Liver (tissue), 9 donors: Measurements from ENCODE around the gene ANKMY1. TPM values are rescaled to one million over a fixed set of nuclear protein-coding genes. Genes with fewer than 3 reads are reported as not detected.

Source experiments
- DNase-seq: peaks from one replicate; pipeline ENCODE4 v3.0.0-alpha.2; 2017; ENCODE audit warnings: low spot score
- H3K27ac ChIP-seq, 2 donors: one replicate each; pipeline ENCODE4 v1.7.0; 2013; ENCODE audit warnings: inconsistent platforms in 2 of 2, low read length in 2 of 2, control low read depth in 1 of 2, low read depth in 1 of 2, mild to moderate bottlenecking in 1 of 2
- H3K27me3 ChIP-seq, 4 donors: one replicate each; pipeline versions ENCODE4 v1.6.1 to v1.7.0; 2013; ENCODE audit warnings: low read length in 3 of 4, inconsistent platforms in 1 of 4, mild to moderate bottlenecking in 1 of 4, moderate library complexity in 1 of 4; ENCODE audit not compliant: control insufficient read depth in 4 of 4, insufficient read depth in 4 of 4
- H3K36me3 ChIP-seq, 4 donors: one replicate each; pipeline versions ENCODE4 v1.6.1 to v1.7.0; 2013; ENCODE audit warnings: low read length in 3 of 4, mild to moderate bottlenecking in 3 of 4, low read depth in 1 of 4, moderate library complexity in 1 of 4; ENCODE audit not compliant: control insufficient read depth in 4 of 4, insufficient read depth in 3 of 4
- H3K4me1 ChIP-seq, 4 donors: one replicate each; pipeline versions ENCODE4 v1.6.1 to v1.7.0; 2013; ENCODE audit warnings: low read length in 3 of 4, mild to moderate bottlenecking in 3 of 4, moderate library complexity in 1 of 4; ENCODE audit not compliant: control insufficient read depth in 4 of 4, insufficient read depth in 4 of 4
- H3K4me3 ChIP-seq, 3 donors: one replicate each; pipeline versions ENCODE4 v1.6.1 to v1.7.0; 2013; ENCODE audit warnings: low read length in 3 of 3, control low read depth in 1 of 3, low read depth in 1 of 3, mild to moderate bottlenecking in 1 of 3
- H3K9ac ChIP-seq, 2 donors: one replicate each; pipeline ENCODE4 v1.7.0; 2013; ENCODE audit warnings: low read length in 2 of 2, mild to moderate bottlenecking in 2 of 2, moderate library complexity in 2 of 2, control low read depth in 1 of 2, low read depth in 1 of 2
- H3K9me3 ChIP-seq, 4 donors: one replicate each; pipeline versions ENCODE4 v1.6.1 to v1.7.0; 2013; ENCODE audit warnings: low read length in 3 of 4; ENCODE audit not compliant: control insufficient read depth in 4 of 4
- EGR1 ChIP-seq, 2 donors: IDR thresholded peaks; 2 replicates each; pipeline ENCODE4 v1.6.1; 2016 to 2018; ENCODE audit warnings: antibody characterized with exemption in 2 of 2, low read depth in 2 of 2
- FOXA1 ChIP-seq: IDR thresholded peaks from 2 replicates; pipeline ENCODE4 v1.6.1; 2016; ENCODE audit warnings: antibody characterized with exemption
- GABPA ChIP-seq, 2 donors: IDR thresholded peaks in 1 of 2; conservative IDR thresholded peaks in 1 of 2; 2 replicates each; pipeline ENCODE4 v1.6.1; 2016; ENCODE audit warnings: antibody characterized with exemption in 2 of 2, mild to moderate bottlenecking in 1 of 2, moderate library complexity in 1 of 2
- HNF4A ChIP-seq, 2 donors: conservative IDR thresholded peaks; 2 replicates each; pipeline ENCODE4 v1.6.1; 2016; ENCODE audit warnings: antibody characterized with exemption in 2 of 2, mild to moderate bottlenecking in 2 of 2
- HNF4G ChIP-seq: IDR thresholded peaks from 2 replicates; pipeline ENCODE4 v1.6.1; 2016; ENCODE audit warnings: antibody characterized with exemption
- JUND ChIP-seq, 2 donors: IDR thresholded peaks; 2 replicates each; pipeline ENCODE4 v1.6.1; 2016; ENCODE audit warnings: antibody characterized with exemption in 2 of 2
- NR2F2 ChIP-seq: IDR thresholded peaks from 2 replicates; pipeline ENCODE4 v1.6.1; 2016; ENCODE audit warnings: antibody characterized with exemption
- RAD21 ChIP-seq, 2 donors: IDR thresholded peaks; 2 replicates each; pipeline ENCODE4 v1.6.1; 2016; ENCODE audit warnings: antibody characterized with exemption in 2 of 2, mild to moderate bottlenecking in 2 of 2
- REST ChIP-seq: IDR thresholded peaks from 2 replicates; pipeline ENCODE4 v1.6.1; 2016; ENCODE audit warnings: antibody characterized with exemption, mild to moderate bottlenecking
- SP1 ChIP-seq: IDR thresholded peaks from 2 replicates; pipeline ENCODE4 v1.6.1; 2018; ENCODE audit warnings: antibody characterized with exemption, mild to moderate bottlenecking
- TAF1 ChIP-seq: conservative IDR thresholded peaks from 2 replicates; pipeline ENCODE4 v1.6.1; 2016; ENCODE audit warnings: antibody characterized with exemption, mild to moderate bottlenecking
- ZBTB33 ChIP-seq: IDR thresholded peaks from 2 replicates; pipeline ENCODE4 v1.6.1; 2016; ENCODE audit warnings: antibody characterized with exemption
- WGBS: extraction: QIAGEN DNeasy Blood & Tissue Kit; methylation state at CpG from one replicate; pipeline ENCODE4 v1.1.7; 2013; 5-methylcytosine and 5-hydroxymethylcytosine counted together
- polyA plus RNA-seq, 2 donors: library from polyadenylated mRNA; stranded (reverse) in 1 of 2; unstranded in 1 of 2; fragments of 200-250 nt in 1 of 2; fragments of >200 nt in 1 of 2; fragmentation: Nextera tagmentation in 1 of 2; extraction: Ambion mirVana in 1 of 2; gene quantifications; one replicate each; pipeline versions ENCODE4 v1.2.1 to v1.2.3, GENCODE V29; 2013 to 2015
- total RNA-seq, 2 donors: library from RNA; depleted of rRNA; stranded (reverse); fragments of >200 nt; gene quantifications; one replicate each; pipeline ENCODE4 v1.2.3, GENCODE V29; 2014
- TF ChIP-seq, protein P1 (sequence below): fragments of 150-350 bp; IDR thresholded peaks from 2 replicates; pipeline ENCODE4 v1.5.1; 2017; ENCODE audit warnings: improper control_type of control experiment, low read depth, low read length; ENCODE audit not compliant: missing input control
- TF ChIP-seq, protein P2 (sequence below): IDR thresholded peaks from 2 replicates; pipeline ENCODE4 v1.6.1; 2016; ENCODE audit warnings: antibody characterized with exemption
- donor health status: healthy.
- donor health status: healthy.
- donor health status: healthy.
- donor health status: healthy.
- donor health status: healthy.

Gene ANKMY1
- total and polyA plus RNA-seq, 4 donors, result 2.5 to 12.8 (median 4.2) TPM

- no peak overlapping the region for H3K4me3 ChIP-seq
- DNase-seq, result no peak
- H3K27me3 ChIP-seq, result no peaks in the 10 kb centered on the region
- no peaks in the 10 kb centered on the region for H3K4me1 ChIP-seq
- peaks cover 2 to 7% (median 3%) of the 10 kb centered on the region in 4 donors for H3K9me3 ChIP-seq
- peaks cover 0 to 18% (median 7%) of the 10 kb centered on the region in 4 donors for H3K36me3 ChIP-seq
- no peak for TF ChIP-seq TAF1
- no peak overlapping the region for H3K9ac ChIP-seq
- H3K27ac ChIP-seq, result no peak overlapping the region
- 89% methylated on average over 1 of the region's 1 CpG for WGBS
Observed at GRCh38 chr2:240494194-240494793, 63.5 kb downstream of the ANKMY1 start.

DNA sequence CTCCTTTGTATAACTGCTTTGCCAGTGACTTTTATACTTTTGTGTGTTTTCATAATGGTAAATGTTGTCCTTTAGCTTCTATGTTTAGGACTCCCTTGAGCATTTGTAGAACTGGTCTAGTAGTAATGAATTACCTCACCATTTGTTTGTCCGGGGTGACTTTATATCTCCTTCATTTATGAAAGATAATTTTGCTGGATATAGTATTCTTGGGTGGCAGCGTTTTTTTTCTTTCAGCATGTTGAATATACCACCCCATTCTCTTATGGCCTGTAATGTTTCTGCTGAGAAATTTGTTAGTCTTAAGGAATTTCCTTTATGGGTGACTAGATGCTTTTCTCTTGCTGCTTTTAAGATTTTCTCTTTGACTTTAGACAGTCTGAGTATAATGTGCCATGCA, 66.3 kb downstream of the ANKMY1 start:
- peaks cover 2 to 9% (median 5%) of the 10 kb centered on the region in 4 donors for H3K9me3 ChIP-seq
- H3K27ac ChIP-seq, result no peak overlapping the region
- no peak overlapping the region for H3K4me3 ChIP-seq
- DNase-seq, result no peak
- TF ChIP-seq NR2F2 (no peak), TAF1 (no peak), ZBTB33 (no peak), EGR1 (IDR thresholded peaks at IDR 0.05; ENCODE audit: low read depth in 2 of 2) (no peak), GABPA (IDR thresholded peaks at IDR 0.05 in 1 of 2, conservative IDR thresholded peaks at IDR 0.05 in 1 of 2) (no peak), JUND (IDR thresholded peaks at IDR 0.05) (no peak), FOXA1 (no peak), SP1 (no peak), HNF4G (no peak), REST (no peak), HNF4A (conservative IDR thresholded peaks at IDR 0.05) (no peak), RAD21 (IDR thresholded peaks at IDR 0.05) (no peak)
- TF ChIP-seq, protein P1, sequence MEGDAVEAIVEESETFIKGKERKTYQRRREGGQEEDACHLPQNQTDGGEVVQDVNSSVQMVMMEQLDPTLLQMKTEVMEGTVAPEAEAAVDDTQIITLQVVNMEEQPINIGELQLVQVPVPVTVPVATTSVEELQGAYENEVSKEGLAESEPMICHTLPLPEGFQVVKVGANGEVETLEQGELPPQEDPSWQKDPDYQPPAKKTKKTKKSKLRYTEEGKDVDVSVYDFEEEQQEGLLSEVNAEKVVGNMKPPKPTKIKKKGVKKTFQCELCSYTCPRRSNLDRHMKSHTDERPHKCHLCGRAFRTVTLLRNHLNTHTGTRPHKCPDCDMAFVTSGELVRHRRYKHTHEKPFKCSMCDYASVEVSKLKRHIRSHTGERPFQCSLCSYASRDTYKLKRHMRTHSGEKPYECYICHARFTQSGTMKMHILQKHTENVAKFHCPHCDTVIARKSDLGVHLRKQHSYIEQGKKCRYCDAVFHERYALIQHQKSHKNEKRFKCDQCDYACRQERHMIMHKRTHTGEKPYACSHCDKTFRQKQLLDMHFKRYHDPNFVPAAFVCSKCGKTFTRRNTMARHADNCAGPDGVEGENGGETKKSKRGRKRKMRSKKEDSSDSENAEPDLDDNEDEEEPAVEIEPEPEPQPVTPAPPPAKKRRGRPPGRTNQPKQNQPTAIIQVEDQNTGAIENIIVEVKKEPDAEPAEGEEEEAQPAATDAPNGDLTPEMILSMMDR, result no peak
- TF ChIP-seq, protein P2, sequence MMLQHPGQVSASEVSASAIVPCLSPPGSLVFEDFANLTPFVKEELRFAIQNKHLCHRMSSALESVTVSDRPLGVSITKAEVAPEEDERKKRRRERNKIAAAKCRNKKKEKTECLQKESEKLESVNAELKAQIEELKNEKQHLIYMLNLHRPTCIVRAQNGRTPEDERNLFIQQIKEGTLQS, result no peak
- 72% methylated on average over 2 of the region's 2 CpGs for WGBS
- H3K4me1 ChIP-seq, result no peaks in the 10 kb centered on the region
- H3K27me3 ChIP-seq, result no peaks in the 10 kb centered on the region
- H3K36me3 ChIP-seq, result peaks cover 0 to 3% (median 1%) of the 10 kb centered on the region in 4 donors
- H3K9ac ChIP-seq, result no peak overlapping the region
